Choroid plexus epithelial cell (primary cell): Measurements from ENCODE around the gene CAD.

ENCODE experiments used
- DNase-seq: peaks from one replicate; pipeline ENCODE4 v3.0.0-alpha.2; 2010; ENCODE audit warnings: low read depth
- H3K4me3 ChIP-seq: 2 replicates; pipeline ENCODE4 v1.5.1; 2011; ENCODE audit warnings: low read depth, mild to moderate bottlenecking, control low read depth, low read length, moderate library complexity
- CTCF ChIP-seq: conservative IDR thresholded peaks from 2 replicates; pipeline ENCODE4 v1.5.1; 2011; ENCODE audit warnings: low read depth, mild to moderate bottlenecking, control low read depth, inconsistent platforms, low read length, moderate library complexity

The CAD gene

DNA sequence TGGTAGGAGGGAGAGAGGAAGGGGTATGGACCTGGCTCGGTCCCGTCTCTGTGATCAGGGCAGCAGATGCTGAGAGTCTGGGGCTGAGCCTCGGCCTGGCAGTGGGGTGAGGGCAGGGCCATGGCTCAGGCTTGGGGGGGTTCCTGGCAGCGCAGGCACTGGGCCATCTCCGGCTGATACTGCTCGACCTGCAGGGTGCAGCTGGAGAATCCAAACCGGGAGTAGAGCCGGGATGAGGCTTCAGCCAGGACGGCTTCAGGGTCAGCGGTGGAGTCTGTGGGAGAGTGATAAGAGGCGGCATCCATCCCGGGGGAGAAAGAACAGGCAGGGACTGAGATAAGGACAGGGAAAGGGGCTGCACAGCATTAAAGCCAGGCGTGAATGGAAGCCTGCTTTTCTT, 38.0 kb downstream of the CAD start:
- DNase-seq, result no peak
- H3K4me3 ChIP-seq, result no peak overlapping the region
- TF ChIP-seq CTCF, result no peak

DNA sequence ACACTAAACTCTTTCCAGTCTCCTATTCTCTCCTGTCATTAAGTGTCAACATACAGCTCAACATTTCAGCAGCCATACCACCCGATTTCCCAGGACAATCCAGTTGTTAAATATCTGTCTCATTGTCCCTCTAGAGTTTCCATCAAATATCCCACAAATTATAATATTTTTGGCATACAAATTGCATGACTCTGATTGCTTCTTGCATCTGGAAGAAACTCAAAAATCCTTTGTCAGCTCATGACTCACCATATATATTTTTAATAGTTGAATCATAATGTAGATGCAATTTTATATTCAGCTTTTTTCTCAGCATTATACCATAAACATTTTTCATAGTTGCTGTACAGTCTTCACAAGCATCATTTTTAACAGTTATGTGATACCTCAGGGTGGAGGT, 38.5 kb downstream of the CAD start:
- TF ChIP-seq CTCF, result no peak
- peak; percentile 38 for DNase-seq

GRCh38 chr2:27256855-27257454, 39.8 kb downstream of the CAD start:
- no peak for DNase-seq
- H3K4me3 ChIP-seq, result no peak overlapping the region
- no peak for TF ChIP-seq CTCF

More for the DNA sequence above, 38.5 kb downstream of the CAD start:
- no peak overlapping the region for H3K4me3 ChIP-seq

- no peak for TF ChIP-seq CTCF
Observed at GRCh38 chr2:27258051-27258450, 40.9 kb downstream of the CAD start.

DNA sequence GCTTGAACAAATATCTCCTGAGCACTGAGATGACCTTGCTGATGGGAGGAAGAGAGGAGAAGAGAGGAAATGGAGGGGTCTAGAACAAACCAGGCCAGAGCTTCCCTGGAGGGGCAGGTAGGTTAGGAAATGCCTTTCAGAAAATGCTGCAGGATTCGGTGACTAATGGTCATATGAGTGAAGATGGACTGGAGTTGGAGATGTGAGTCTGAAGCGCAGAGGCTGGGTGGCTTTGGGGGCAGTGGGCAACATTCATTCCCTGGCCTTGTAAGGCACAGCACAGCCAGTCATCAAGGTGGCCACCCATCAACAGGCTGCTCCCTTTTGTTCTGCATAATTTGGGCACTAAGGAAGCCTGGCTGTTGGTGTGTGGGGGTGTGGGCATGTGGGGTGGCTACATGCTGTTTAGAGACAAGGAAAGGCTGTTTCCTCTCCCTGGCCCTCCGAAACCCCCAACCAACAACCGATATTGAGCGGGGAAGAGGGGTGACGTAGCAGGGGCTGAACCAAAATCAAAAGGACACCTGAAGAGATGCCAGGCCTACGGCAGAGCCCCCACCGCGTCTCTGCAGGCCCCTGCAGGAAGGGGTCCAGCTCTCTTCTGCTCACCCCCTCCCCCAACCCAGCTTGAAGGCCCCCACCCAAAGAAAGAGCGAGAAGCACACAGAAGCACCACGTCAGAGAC, 44.2 kb downstream of the CAD start:
- no peak overlapping the region for H3K4me3 ChIP-seq
- DNase-seq, result no peak

More at GRCh38 chr2:27258051-27258450, 40.9 kb downstream of the CAD start:
- no peak for DNase-seq
- H3K4me3 ChIP-seq, result no peak overlapping the region

GRCh38 chr2:27261926-27262298, 44.7 kb downstream of the CAD start:
- DNase-seq, result no peak
- H3K4me3 ChIP-seq, result no peak overlapping the region
- TF ChIP-seq CTCF, result no peak

More for the DNA sequence above, 44.2 kb downstream of the CAD start:
- TF ChIP-seq CTCF, result no peak
